ENCODE results near the gene HSPA14.

GRCh38 chr10:14840178-14840577, 2.1 kb downstream of the HSPA14 start:
- TF ChIP-seq CTCF (IDR thresholded peaks at IDR 0.05) (no peak), REST (IDR thresholded peaks at IDR 0.05; ENCODE audit: insufficient read depth in 1 of 2, low read depth in 2 of 2, low read length in 1 of 2) (no peak)
